D721Med (cell line): Measurements from ENCODE around the gene FOXRED1.

Source experiments
- DNase-seq: peaks from one replicate; pipeline ENCODE4 v3.0.0; 2011; ENCODE audit warnings: low spot score; ENCODE audit not compliant: insufficient read length
- FAIRE-seq: peaks from 2 replicates; lab custom pipeline; 2011; peaks lifted over from hg19 to GRCh38; lab: Jason Lieb, UNC
- CTCF ChIP-seq: IDR thresholded peaks from 2 replicates; pipeline ENCODE4 v1.5.1; 2012; ENCODE audit warnings: mild to moderate bottlenecking, control low read depth; ENCODE audit not compliant: insufficient read depth; ENCODE audit errors: missing control alignments

Gene FOXRED1

GRCh38 chr11:126310992-126311310 lies 42.0 kb downstream of the FOXRED1 start:
- no peak for TF ChIP-seq CTCF
- FAIRE-seq (no peak), DNase-seq (no peak)

- DNase-seq (no peak), FAIRE-seq (no peak)
- TF ChIP-seq CTCF, result no peak
Observed at GRCh38 chr11:126311401-126312291, 42.7 kb downstream of the FOXRED1 start.

- no peak for TF ChIP-seq CTCF
- DNase-seq (no peak), FAIRE-seq (no peak)
Observed at GRCh38 chr11:126312961-126313360, 44.0 kb downstream of the FOXRED1 start.

- no peak for TF ChIP-seq CTCF
- FAIRE-seq (no peak), DNase-seq (no peak)
Observed at GRCh38 chr11:126313826-126314225, 44.9 kb downstream of the FOXRED1 start.

- no peak for FAIRE-seq
- DNase-seq, result no peak
Observed at GRCh38 chr11:126317432-126317755, 48.4 kb downstream of the FOXRED1 start.

GRCh38 chr11:126317756-126318573 lies 49.0 kb downstream of the FOXRED1 start:
- DNase-seq (no peak), FAIRE-seq (no peak)
- TF ChIP-seq CTCF, result no peak

More at GRCh38 chr11:126317432-126317755, 48.4 kb downstream of the FOXRED1 start:
- no peak for TF ChIP-seq CTCF
